GM23338 (cell line): ENCODE results near the gene DUSP10. TPM values are rescaled to one million over a fixed set of nuclear protein-coding genes. Genes with fewer than 3 reads are reported as not detected.

Source experiments
- ATAC-seq: fragments of 200-7000 bp; cut with Tn5 transposase; 3 replicates; pipeline ENCODE4 v1.9.1; 2020
- DNase-seq: peaks from one replicate; pipeline ENCODE4 v3.0.0-alpha.2; 2015; ENCODE audit warnings: low spot score
- H2AFZ ChIP-seq: fragments of 200-600 bp; sonication (generic); 2 replicates; pipeline ENCODE4 v1.8.0; 2016; ENCODE audit warnings: antibody characterized with exemption, mild to moderate bottlenecking, moderate library complexity
- H3F3A ChIP-seq: fragments of 200-600 bp; sonication (generic); replicated peaks from 2 replicates; pipeline ENCODE4 v1.8.0; 2017; ENCODE audit warnings: antibody characterized with exemption, mixed run types, low read depth
- H3K27ac ChIP-seq: fragments of 200-600 bp; sonication (generic); 2 replicates; pipeline ENCODE4 v1.6.1; 2016; ENCODE audit warnings: low read depth
- H3K27me3 ChIP-seq: fragments of 200-600 bp; sonication (generic); 2 replicates; pipeline ENCODE4 v1.8.0; 2016; ENCODE audit warnings: mild to moderate bottlenecking, mixed run types, moderate library complexity; ENCODE audit not compliant: insufficient read depth
- H3K36me3 ChIP-seq: fragments of 200-600 bp; sonication (generic); 2 replicates; pipeline ENCODE4 v1.8.0; 2016; ENCODE audit warnings: mild to moderate bottlenecking; ENCODE audit not compliant: insufficient read depth
- H3K4me1 ChIP-seq: fragments of 200-600 bp; sonication (generic); 2 replicates; pipeline ENCODE4 v1.8.0; 2016; ENCODE audit warnings: mild to moderate bottlenecking, moderate library complexity; ENCODE audit not compliant: insufficient read depth
- H3K4me2 ChIP-seq: fragments of 200-600 bp; sonication (generic); 2 replicates; pipeline ENCODE4 v1.7.1; 2017; ENCODE audit warnings: mixed run types
- H3K4me3 ChIP-seq: fragments of 200-600 bp; sonication (generic); 2 replicates; pipeline ENCODE4 v1.6.1; 2016; ENCODE audit warnings: mixed run types
- H3K79me2 ChIP-seq: fragments of 200-600 bp; sonication (generic); replicated peaks from 2 replicates; pipeline ENCODE4 v1.8.0; 2017; ENCODE audit warnings: mild to moderate bottlenecking; ENCODE audit not compliant: insufficient read depth
- H3K9me2 ChIP-seq: fragments of 200-600 bp; sonication (generic); 2 replicates; pipeline ENCODE4 v1.8.0; 2017; ENCODE audit not compliant: insufficient read depth
- H4K20me1 ChIP-seq: fragments of 200-600 bp; sonication (generic); replicated peaks from 2 replicates; pipeline ENCODE4 v1.8.0; 2017; ENCODE audit warnings: mild to moderate bottlenecking; ENCODE audit not compliant: insufficient read depth
- H3K27ac Mint-ChIP-seq: 2 replicates; pipeline ENCODE4 v1.8.0; 2020; ENCODE audit warnings: inconsistent platforms, mild to moderate bottlenecking, moderate library complexity, mixed read lengths
- H3K27me3 Mint-ChIP-seq: 3 replicates; pipeline ENCODE4 v1.8.0; 2022; ENCODE audit warnings: low read depth, mild to moderate bottlenecking, moderate library complexity, mixed read lengths, inconsistent platforms; ENCODE audit not compliant: insufficient read depth, poor library complexity
- H3K36me3 Mint-ChIP-seq: 3 replicates; pipeline ENCODE4 v1.8.0; 2021; ENCODE audit warnings: low read depth, mild to moderate bottlenecking, inconsistent platforms, moderate library complexity, mixed read lengths
- H3K4me1 Mint-ChIP-seq: 3 replicates; pipeline ENCODE4 v1.8.0; 2020; ENCODE audit warnings: mild to moderate bottlenecking, inconsistent platforms, mixed read lengths
- H3K4me3 Mint-ChIP-seq: 3 replicates; pipeline ENCODE4 v1.8.0; 2021; ENCODE audit warnings: moderate library complexity, mild to moderate bottlenecking, inconsistent platforms, mixed read lengths
- H3K9me3 Mint-ChIP-seq: 3 replicates; pipeline ENCODE4 v1.8.0; 2020; ENCODE audit warnings: moderate library complexity, mild to moderate bottlenecking, inconsistent platforms, mixed read lengths
- NANOG ChIP-seq: IDR thresholded peaks from 2 replicates; pipeline ENCODE4 v1.6.1; 2016; ENCODE audit warnings: antibody characterized with exemption, borderline replicate concordance
- REST ChIP-seq: IDR thresholded peaks from one replicate; pipeline ENCODE4 v1.6.1; 2018; ENCODE audit warnings: antibody characterized with exemption; ENCODE audit not compliant: unreplicated experiment
- STAT1 ChIP-seq: IDR thresholded peaks from one replicate; pipeline ENCODE4 v1.6.1; 2016; ENCODE audit warnings: antibody characterized with exemption; ENCODE audit not compliant: unreplicated experiment
- ZNF114 ChIP-seq: fragments of 250-450 bp; sonication (Bioruptor Pico); IDR thresholded peaks from 2 replicates; pipeline ENCODE4 v1.5.0; 2020; ENCODE audit warnings: mild to moderate bottlenecking, moderate library complexity
- ZNF462 ChIP-seq: fragments of 250-450 bp; sonication (Bioruptor Pico); IDR thresholded peaks from 2 replicates; pipeline ENCODE4 v1.5.0; 2020; ENCODE audit warnings: mild to moderate bottlenecking, moderate library complexity
- polyA plus RNA-seq: library from polyadenylated mRNA; unstranded; fragments of >200 nt; fragmentation: Nextera tagmentation; extraction: Ambion mirVana; gene quantifications from 2 replicates; pipeline ENCODE4 v1.2.1, GENCODE V29; 2016
- total RNA-seq: library from RNA; depleted of rRNA; stranded (reverse); fragments of >200 nt; shearing (Covaris generic); gene quantifications from 2 replicates; pipeline ENCODE4 v1.2.3, GENCODE V29; 2014

DUSP10 gene
- total and polyA plus RNA-seq, 2 experiments from 2014 or later = 1.5 to 1.6 TPM

- Histone ChIP-seq H3K27me3 (no peaks in the 10 kb centered on the region), H3K4me2 (no peak overlapping the region), H3F3A (no peaks in the 10 kb centered on the region), H3K4me1 (peaks cover 13% of the 10 kb centered on the region), H3K36me3 (no peaks in the 10 kb centered on the region), H3K4me3 (no peak overlapping the region), H3K27ac (no peak overlapping the region), H2AFZ (no peak overlapping the region), H3K9me2 (no peaks in the 10 kb centered on the region), H3K79me2 (no peaks in the 10 kb centered on the region), H4K20me1 (no peaks in the 10 kb centered on the region)
- H3K36me3 Mint-ChIP-seq = no peaks in the 10 kb centered on the region
- H3K4me3 Mint-ChIP-seq = no peak overlapping the region
- ATAC-seq (no peak), DNase-seq (no peak)
- TF ChIP-seq ZNF114 = no peak
- TF ChIP-seq ZNF462 = no peak
- TF ChIP-seq NANOG = no peak
- TF ChIP-seq REST = no peak
- no peak for TF ChIP-seq STAT1
- H3K4me1 Mint-ChIP-seq = peaks cover 19% of the 10 kb centered on the region; the same call in 2 of the 3 replicates
- H3K9me3 Mint-ChIP-seq = no peaks in the 10 kb centered on the region
- no peaks in the 10 kb centered on the region for H3K27me3 Mint-ChIP-seq
- no peak overlapping the region for H3K27ac Mint-ChIP-seq
Observed at GRCh38 chr1:221667504-221667903, 74.4 kb downstream of the DUSP10 start.
